ENCODE results near the gene NDUFB8. TPM values are rescaled to one million over a fixed set of nuclear protein-coding genes. Genes with fewer than 3 reads are reported as not detected.

The NDUFB8 gene
- total and polyA plus RNA-seq, 2 donors (not counting 1 experiment from before 2014, with no cell fraction given), result 160 to 167 TPM

GRCh38 chr10:100509241-100509840 is 20.3 kb downstream of the NDUFB8 start:
- H2AFZ ChIP-seq (ENCODE audit: low read length), result no peak overlapping the region
- H3K27ac ChIP-seq (ENCODE audit: insufficient read depth, low read length), result no peak overlapping the region
- TF ChIP-seq, protein P1, sequence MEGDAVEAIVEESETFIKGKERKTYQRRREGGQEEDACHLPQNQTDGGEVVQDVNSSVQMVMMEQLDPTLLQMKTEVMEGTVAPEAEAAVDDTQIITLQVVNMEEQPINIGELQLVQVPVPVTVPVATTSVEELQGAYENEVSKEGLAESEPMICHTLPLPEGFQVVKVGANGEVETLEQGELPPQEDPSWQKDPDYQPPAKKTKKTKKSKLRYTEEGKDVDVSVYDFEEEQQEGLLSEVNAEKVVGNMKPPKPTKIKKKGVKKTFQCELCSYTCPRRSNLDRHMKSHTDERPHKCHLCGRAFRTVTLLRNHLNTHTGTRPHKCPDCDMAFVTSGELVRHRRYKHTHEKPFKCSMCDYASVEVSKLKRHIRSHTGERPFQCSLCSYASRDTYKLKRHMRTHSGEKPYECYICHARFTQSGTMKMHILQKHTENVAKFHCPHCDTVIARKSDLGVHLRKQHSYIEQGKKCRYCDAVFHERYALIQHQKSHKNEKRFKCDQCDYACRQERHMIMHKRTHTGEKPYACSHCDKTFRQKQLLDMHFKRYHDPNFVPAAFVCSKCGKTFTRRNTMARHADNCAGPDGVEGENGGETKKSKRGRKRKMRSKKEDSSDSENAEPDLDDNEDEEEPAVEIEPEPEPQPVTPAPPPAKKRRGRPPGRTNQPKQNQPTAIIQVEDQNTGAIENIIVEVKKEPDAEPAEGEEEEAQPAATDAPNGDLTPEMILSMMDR (conservative IDR thresholded peaks at IDR 0.05 in 1 of 2, IDR thresholded peaks at IDR 0.05 in 1 of 2; ENCODE audit: low read depth in 1 of 2, low read length in 2 of 2), result no peak
- no peak for TF ChIP-seq EZH2 (IDR thresholded peaks at IDR 0.05; ENCODE audit: low read length, missing control alignments)

GRCh38 chr10:100508691-100509150 is 20.9 kb downstream of the NDUFB8 start:
- Histone ChIP-seq H4K20me1 (ENCODE audit: control insufficient read depth, extremely low read depth, insufficient read depth, low read length) (no peaks in the 10 kb centered on the region), H3K9me3 (ENCODE audit: control insufficient read depth, insufficient read depth, low read depth, low read length) (no peaks in the 10 kb centered on the region), H3K36me3 (ENCODE audit: control insufficient read depth, insufficient read depth, low read length) (no peaks in the 10 kb centered on the region), H3K4me3 (replicated peaks in 1 of 4; ENCODE audit: control extremely low read depth in 1 of 4, insufficient read depth in 1 of 4, low read depth in 3 of 4, low read length in 4 of 4) (no peak overlapping the region), H3K4me2 (ENCODE audit: extremely low read depth, insufficient read depth, low read length) (no peak overlapping the region), H3K9ac (ENCODE audit: insufficient read depth, low read length) (no peak overlapping the region), H2AFZ (ENCODE audit: low read length) (no peak overlapping the region), H3K79me2 (ENCODE audit: control insufficient read depth, insufficient read depth, low read length) (no peaks in the 10 kb centered on the region), H3K27ac (ENCODE audit: insufficient read depth, low read length) (no peak overlapping the region), H3K27me3 (ENCODE audit: control insufficient read depth, insufficient read depth, low read length) (no peaks in the 10 kb centered on the region), H3K4me1 (ENCODE audit: control insufficient read depth, extremely low read depth, insufficient read depth, low read length) (no peaks in the 10 kb centered on the region)
- peak; percentile 52 to 58 for DNase-seq (ENCODE audit: low read depth in 2 of 2)
- TF ChIP-seq, protein P1 (conservative IDR thresholded peaks at IDR 0.05 in 1 of 2, IDR thresholded peaks at IDR 0.05 in 1 of 2; ENCODE audit: low read depth in 1 of 2, low read length in 2 of 2), result peak; percentile 64 to 73
- TF ChIP-seq EZH2 (IDR thresholded peaks at IDR 0.05; ENCODE audit: low read length, missing control alignments), result no peak

More at GRCh38 chr10:100509241-100509840, 20.3 kb downstream of the NDUFB8 start:
- Histone ChIP-seq H3K27me3 (ENCODE audit: control insufficient read depth, insufficient read depth, low read length) (no peaks in the 10 kb centered on the region), H3K9me3 (ENCODE audit: control insufficient read depth, insufficient read depth, low read depth, low read length) (no peaks in the 10 kb centered on the region), H3K4me1 (ENCODE audit: control insufficient read depth, extremely low read depth, insufficient read depth, low read length) (no peaks in the 10 kb centered on the region), H3K9ac (ENCODE audit: insufficient read depth, low read length) (no peak overlapping the region), H3K4me2 (ENCODE audit: extremely low read depth, insufficient read depth, low read length) (no peak overlapping the region), H3K36me3 (ENCODE audit: control insufficient read depth, insufficient read depth, low read length) (no peaks in the 10 kb centered on the region), H4K20me1 (ENCODE audit: control insufficient read depth, extremely low read depth, insufficient read depth, low read length) (no peaks in the 10 kb centered on the region), H3K4me3 (replicated peaks in 1 of 4; ENCODE audit: control extremely low read depth in 1 of 4, insufficient read depth in 1 of 4, low read depth in 3 of 4, low read length in 4 of 4) (no peak overlapping the region), H3K79me2 (ENCODE audit: control insufficient read depth, insufficient read depth, low read length) (no peaks in the 10 kb centered on the region)
- no peak for DNase-seq (ENCODE audit: low read depth in 2 of 2)

DNA sequence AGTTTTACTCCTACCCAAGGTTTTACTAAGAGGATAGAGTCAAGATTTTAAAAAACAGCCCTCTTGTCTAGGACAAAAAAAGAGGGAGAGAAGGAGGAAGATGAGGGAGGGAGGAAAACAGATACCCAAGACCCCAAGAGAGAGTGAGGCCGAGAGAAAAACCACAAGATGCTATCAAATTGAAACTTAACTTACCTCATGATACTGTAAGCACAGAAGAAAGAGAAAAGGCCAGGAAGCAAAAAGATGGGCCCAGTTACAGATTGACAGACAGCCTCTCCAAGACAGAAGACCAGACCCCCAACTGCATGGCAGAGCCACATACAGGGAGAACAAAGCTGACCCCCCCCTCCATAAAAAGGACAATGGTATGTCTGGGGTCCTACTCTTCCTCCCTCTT is 21.4 kb downstream of the NDUFB8 start:
- Histone ChIP-seq H3K27me3 (ENCODE audit: control insufficient read depth, insufficient read depth, low read length) (no peaks in the 10 kb centered on the region), H3K79me2 (ENCODE audit: control insufficient read depth, insufficient read depth, low read length) (no peaks in the 10 kb centered on the region), H3K36me3 (ENCODE audit: control insufficient read depth, insufficient read depth, low read length) (no peaks in the 10 kb centered on the region), H3K27ac (ENCODE audit: insufficient read depth, low read length) (no peak overlapping the region), H3K9me3 (ENCODE audit: control insufficient read depth, insufficient read depth, low read depth, low read length) (no peaks in the 10 kb centered on the region), H3K4me1 (ENCODE audit: control insufficient read depth, extremely low read depth, insufficient read depth, low read length) (no peaks in the 10 kb centered on the region), H2AFZ (ENCODE audit: low read length) (no peak overlapping the region), H3K9ac (ENCODE audit: insufficient read depth, low read length) (no peak overlapping the region), H3K4me3 (replicated peaks in 1 of 4; ENCODE audit: control extremely low read depth in 1 of 4, insufficient read depth in 1 of 4, low read depth in 3 of 4, low read length in 4 of 4) (no peak overlapping the region), H4K20me1 (ENCODE audit: control insufficient read depth, extremely low read depth, insufficient read depth, low read length) (no peaks in the 10 kb centered on the region), H3K4me2 (ENCODE audit: extremely low read depth, insufficient read depth, low read length) (no peak overlapping the region)
- no peak for DNase-seq (ENCODE audit: low read depth in 2 of 2)
- TF ChIP-seq EZH2 (IDR thresholded peaks at IDR 0.05; ENCODE audit: low read length, missing control alignments), result no peak
- TF ChIP-seq, protein P1 (conservative IDR thresholded peaks at IDR 0.05 in 1 of 2, IDR thresholded peaks at IDR 0.05 in 1 of 2; ENCODE audit: low read depth in 1 of 2, low read length in 2 of 2), result no peak

Measured in fibroblast of lung (primary cell).